C4-2B (cell line): ENCODE measurements around the gene GOLT1A.

ENCODE experiments used
- H3K27ac ChIP-seq: fragments of 450-650 bp; 2 replicates; pipeline ENCODE4 v1.5.1; 2017
- CTCF ChIP-seq: fragments of 450-650 bp; conservative IDR thresholded peaks from 2 replicates; pipeline ENCODE4 v1.5.1; 2017; ENCODE audit warnings: mild to moderate bottlenecking
- ZFX ChIP-seq: fragments of 450-650 bp; IDR thresholded peaks from 2 replicates; pipeline ENCODE4 v1.6.1; 2017

Gene GOLT1A

GRCh38 chr1:204213668-204214662 is at the start of gene GOLT1A:
Gene GOLT1A (minus strand): TSS chr1:204213988. CDS start chr1:204213906, 82 bp downstream.
- TF ChIP-seq ZFX (no peak), CTCF (peak; percentile 93)
- peak within 1 kb of the TSS; percentile 64 for H3K27ac ChIP-seq

GRCh38 chr1:204263254-204263910 is 49.6 kb upstream of the GOLT1A start:
- H3K27ac ChIP-seq: no peak overlapping the region
- TF ChIP-seq CTCF: no peak
- no peak for TF ChIP-seq ZFX

GRCh38 chr1:204262506-204263253 is 48.9 kb upstream of the GOLT1A start:
- TF ChIP-seq CTCF (no peak), ZFX (no peak)
- no peak overlapping the region for H3K27ac ChIP-seq

GRCh38 chr1:204261746-204262505 is 48.1 kb upstream of the GOLT1A start:
- TF ChIP-seq CTCF: no peak
- TF ChIP-seq ZFX: no peak
- no peak overlapping the region for H3K27ac ChIP-seq

GRCh38 chr1:204261266-204261665 is 47.5 kb upstream of the GOLT1A start:
- H3K27ac ChIP-seq: no peak overlapping the region
- TF ChIP-seq CTCF: no peak
- no peak for TF ChIP-seq ZFX

GRCh38 chr1:204260601-204261197 is 46.9 kb upstream of the GOLT1A start:
- no peak for TF ChIP-seq CTCF
- TF ChIP-seq ZFX: no peak
- H3K27ac ChIP-seq: no peak overlapping the region
